ENCODE results near the gene HS3ST1. TPM values are rescaled to one million over a fixed set of nuclear protein-coding genes. Genes with fewer than 3 reads are reported as not detected.

HS3ST1 gene
- polyA plus RNA-seq, 2 donors, result 2.6 to 14.5 TPM

GRCh38 chr4:11355226-11355625, 73.5 kb downstream of the HS3ST1 start:
- WGBS, 2 donors, result 81 to 85% methylated on average over 8 of the region's 8 CpGs
- no peaks in the 10 kb centered on the region for H3K36me3 ChIP-seq (ENCODE audit: control insufficient read depth in 2 of 2, insufficient read depth in 2 of 2, low read length in 1 of 2)
- no peak overlapping the region for H3K4me3 ChIP-seq (ENCODE audit: low read depth in 1 of 2, low read length in 2 of 2)
- no peaks in the 10 kb centered on the region for H3K27me3 ChIP-seq (ENCODE audit: control insufficient read depth in 1 of 2, insufficient read depth in 2 of 2, low read length in 2 of 2)
- H3K9me3 ChIP-seq (ENCODE audit: control insufficient read depth in 2 of 2, insufficient read depth in 1 of 2, low read depth in 1 of 2, low read length in 1 of 2), result no peaks in the 10 kb centered on the region
- no peaks in the 10 kb centered on the region for H3K4me1 ChIP-seq (ENCODE audit: control insufficient read depth in 2 of 2, insufficient read depth in 2 of 2, low read length in 1 of 2)
- no peak overlapping the region for H3K27ac ChIP-seq (ENCODE audit: low read depth in 2 of 2, low read length in 1 of 2)

GRCh38 chr4:11354531-11354930, 74.2 kb downstream of the HS3ST1 start:
- no peak overlapping the region for H3K4me3 ChIP-seq (ENCODE audit: low read depth in 1 of 2, low read length in 2 of 2)
- H3K36me3 ChIP-seq (ENCODE audit: control insufficient read depth in 2 of 2, insufficient read depth in 2 of 2, low read length in 1 of 2), result no peaks in the 10 kb centered on the region
- no peaks in the 10 kb centered on the region for H3K9me3 ChIP-seq (ENCODE audit: control insufficient read depth in 2 of 2, insufficient read depth in 1 of 2, low read depth in 1 of 2, low read length in 1 of 2)
- H3K27me3 ChIP-seq (ENCODE audit: control insufficient read depth in 1 of 2, insufficient read depth in 2 of 2, low read length in 2 of 2), result no peaks in the 10 kb centered on the region
- H3K27ac ChIP-seq (ENCODE audit: low read depth in 2 of 2, low read length in 1 of 2), result no peak overlapping the region
- no peaks in the 10 kb centered on the region for H3K4me1 ChIP-seq (ENCODE audit: control insufficient read depth in 2 of 2, insufficient read depth in 2 of 2, low read length in 1 of 2)
- 84 to 85% methylated on average over 5 of the region's 5 CpGs for WGBS, 2 donors

GRCh38 chr4:11348449-11349088, 80.1 kb downstream of the HS3ST1 start:
- no peaks in the 10 kb centered on the region for H3K9me3 ChIP-seq (ENCODE audit: control insufficient read depth in 2 of 2, insufficient read depth in 1 of 2, low read depth in 1 of 2, low read length in 1 of 2)
- WGBS, 2 donors, result 83 to 91% methylated on average over 3 of the region's 3 CpGs
- H3K4me3 ChIP-seq (ENCODE audit: low read depth in 1 of 2, low read length in 2 of 2), result no peak overlapping the region
- no peaks in the 10 kb centered on the region for H3K27me3 ChIP-seq (ENCODE audit: control insufficient read depth in 1 of 2, insufficient read depth in 2 of 2, low read length in 2 of 2)
- no peak overlapping the region for H3K27ac ChIP-seq (ENCODE audit: low read depth in 2 of 2, low read length in 1 of 2)
- H3K4me1 ChIP-seq (ENCODE audit: control insufficient read depth in 2 of 2, insufficient read depth in 2 of 2, low read length in 1 of 2), result no peaks in the 10 kb centered on the region
- no peaks in the 10 kb centered on the region for H3K36me3 ChIP-seq (ENCODE audit: control insufficient read depth in 2 of 2, insufficient read depth in 2 of 2, low read length in 1 of 2)

GRCh38 chr4:11344916-11345315, 83.8 kb downstream of the HS3ST1 start:
- Histone ChIP-seq H3K27me3 (ENCODE audit: control insufficient read depth in 1 of 2, insufficient read depth in 2 of 2, low read length in 2 of 2) (no peaks in the 10 kb centered on the region), H3K36me3 (ENCODE audit: control insufficient read depth in 2 of 2, insufficient read depth in 2 of 2, low read length in 1 of 2) (no peaks in the 10 kb centered on the region), H3K9me3 (ENCODE audit: control insufficient read depth in 2 of 2, insufficient read depth in 1 of 2, low read depth in 1 of 2, low read length in 1 of 2) (no peaks in the 10 kb centered on the region), H3K4me1 (ENCODE audit: control insufficient read depth in 2 of 2, insufficient read depth in 2 of 2, low read length in 1 of 2) (no peaks in the 10 kb centered on the region), H3K27ac (ENCODE audit: low read depth in 2 of 2, low read length in 1 of 2) (no peak overlapping the region), H3K4me3 (ENCODE audit: low read depth in 1 of 2, low read length in 2 of 2) (no peak overlapping the region)
- 78 to 83% methylated on average over 2 of the region's 2 CpGs for WGBS, 2 donors

- no peak overlapping the region for H3K4me3 ChIP-seq (ENCODE audit: low read depth in 1 of 2, low read length in 2 of 2)
- H3K27me3 ChIP-seq (ENCODE audit: control insufficient read depth in 1 of 2, insufficient read depth in 2 of 2, low read length in 2 of 2), result no peaks in the 10 kb centered on the region
- H3K36me3 ChIP-seq (ENCODE audit: control insufficient read depth in 2 of 2, insufficient read depth in 2 of 2, low read length in 1 of 2), result no peaks in the 10 kb centered on the region
- 82 to 88% methylated on average over 4 of the region's 4 CpGs for WGBS, 2 donors
- H3K27ac ChIP-seq (ENCODE audit: low read depth in 2 of 2, low read length in 1 of 2), result no peak overlapping the region
- no peaks in the 10 kb centered on the region for H3K4me1 ChIP-seq (ENCODE audit: control insufficient read depth in 2 of 2, insufficient read depth in 2 of 2, low read length in 1 of 2)
- H3K9me3 ChIP-seq (ENCODE audit: control insufficient read depth in 2 of 2, insufficient read depth in 1 of 2, low read depth in 1 of 2, low read length in 1 of 2), result no peaks in the 10 kb centered on the region
Observed at GRCh38 chr4:11343536-11343935, 85.2 kb downstream of the HS3ST1 start.

Data from esophagus (tissue), 2 donors.